Tibial nerve (tissue), 4 donors: ENCODE data around the gene PWP2.

ENCODE experiments used
- CTCF ChIP-seq, 5 experiments: fragments of 200-600 bp in 3 of 5; fragments of 450-650 bp in 2 of 5; sonication (generic) in 3 of 5; IDR thresholded peaks; one replicate each; pipeline ENCODE4 v1.5.1; 2016 to 2019; ENCODE audit warnings: antibody characterized with exemption in 5 of 5, mild to moderate bottlenecking in 3 of 5, moderate library complexity in 2 of 5
- EP300 ChIP-seq, 2 donors: sonication (generic); formaldehyde crosslinking; IDR thresholded peaks; one replicate each; pipeline ENCODE4 v1.6.1; 2017; ENCODE audit warnings: antibody characterized with exemption in 2 of 2, mild to moderate bottlenecking in 1 of 2

GRCh38 chr21:44079446-44079845 lies 27.8 kb upstream of the PWP2 start:
- TF ChIP-seq CTCF (IDR thresholded peaks at IDR 0.05) (no peak), EP300 (IDR thresholded peaks at IDR 0.05) (no peak)
